RPMI8226 (cell line): ENCODE measurements around the gene PKP4.

Experiments used
- DNase-seq: peaks from one replicate; pipeline ENCODE4 v3.0.0-alpha.2; 2015

The PKP4 gene

GRCh38 chr2:158500333-158500732, 43.6 kb downstream of the PKP4 start:
- DNase-seq = no peak

- DNase-seq = peak; percentile 18
These were observed 44.5 kb downstream of the PKP4 start for GRCh38 chr2:158501301-158501700.

GRCh38 chr2:158502974-158503373, 46.2 kb downstream of the PKP4 start:
- no peak for DNase-seq

DNA sequence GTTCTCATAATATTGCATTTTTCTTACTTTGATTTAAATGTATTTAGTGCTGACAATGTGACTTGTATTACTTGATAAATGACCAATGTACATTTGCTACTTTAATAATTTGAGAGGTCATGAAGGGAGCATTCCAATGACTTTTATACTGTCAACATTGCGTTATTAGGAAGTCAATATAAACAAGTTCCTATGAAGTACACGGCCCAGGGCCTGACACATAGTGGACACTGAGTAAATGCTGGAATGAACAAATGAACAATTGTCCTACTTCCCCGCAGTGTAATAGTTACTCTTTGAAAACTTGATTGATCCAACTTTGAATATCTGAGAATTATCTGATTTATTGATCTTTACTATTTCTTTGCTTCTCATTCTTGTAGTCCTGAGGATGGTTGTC, 47.3 kb downstream of the PKP4 start:
- DNase-seq = no peak

GRCh38 chr2:158505448-158505934, 48.7 kb downstream of the PKP4 start:
- no peak for DNase-seq

DNA sequence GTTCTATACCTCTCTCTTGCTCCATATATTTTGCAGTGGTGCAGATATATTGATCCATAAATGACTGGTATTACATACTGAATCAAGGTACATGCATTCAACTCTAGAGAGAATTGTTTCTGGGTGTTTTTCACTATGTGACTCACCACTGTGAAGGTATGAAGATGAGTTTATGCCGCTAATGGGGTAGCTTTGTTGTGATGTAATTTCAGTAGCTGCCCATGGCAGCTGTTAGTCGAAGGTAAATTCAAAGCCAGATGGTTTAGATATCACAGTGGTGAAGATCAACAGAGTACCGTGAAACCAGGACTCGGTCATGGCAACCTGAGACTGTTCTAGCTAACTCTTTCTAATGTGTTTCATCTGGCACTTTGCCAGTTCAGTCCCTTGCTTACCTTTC, 50.4 kb downstream of the PKP4 start:
- no peak for DNase-seq

GRCh38 chr2:158507679-158508078, 50.9 kb downstream of the PKP4 start:
- DNase-seq = no peak

GRCh38 chr2:158509928-158510797, 53.4 kb downstream of the PKP4 start:
- DNase-seq = no peak

GRCh38 chr2:158510887-158511286, 54.1 kb downstream of the PKP4 start:
- no peak for DNase-seq

- DNase-seq = no peak
These were observed 55.0 kb downstream of the PKP4 start for GRCh38 chr2:158511706-158512105.

DNA sequence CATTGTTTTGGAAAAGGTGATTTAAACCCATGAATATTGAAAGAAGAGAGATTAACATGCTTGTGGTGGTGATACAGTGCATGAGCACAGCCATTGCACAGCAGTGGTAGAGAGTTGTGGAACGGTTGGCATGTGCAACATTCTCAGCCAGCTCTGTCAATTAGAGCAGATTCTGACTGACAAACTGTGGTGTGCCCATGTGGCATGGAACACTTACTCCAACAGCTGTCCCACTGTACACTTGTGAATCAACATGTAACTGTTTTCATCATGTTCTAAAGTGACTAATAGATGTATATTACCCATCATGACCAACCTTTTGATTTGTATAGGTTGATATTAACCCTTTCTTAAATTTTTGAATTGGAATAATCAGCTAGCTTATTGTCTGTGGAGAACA, 55.6 kb downstream of the PKP4 start:
- DNase-seq = no peak

DNA sequence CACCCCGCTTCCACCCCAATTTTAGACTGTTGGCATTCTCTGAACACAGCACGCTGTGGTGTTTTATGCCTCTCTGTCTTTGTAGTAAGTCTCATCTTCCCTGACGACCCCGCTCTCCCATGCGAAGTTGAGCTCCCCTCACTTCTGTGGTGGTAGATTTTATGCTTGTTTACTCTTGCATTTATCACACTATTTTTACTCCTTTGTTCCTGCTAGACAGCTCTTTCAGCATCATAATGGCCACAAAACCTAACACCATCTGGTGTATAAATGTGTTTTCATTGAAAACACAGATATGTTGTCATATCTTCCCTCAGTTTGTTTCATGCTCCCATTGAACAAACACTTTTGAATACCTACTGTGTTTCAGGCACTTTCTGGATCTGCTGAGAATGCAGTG, 57.1 kb downstream of the PKP4 start:
- DNase-seq = no peak

DNA sequence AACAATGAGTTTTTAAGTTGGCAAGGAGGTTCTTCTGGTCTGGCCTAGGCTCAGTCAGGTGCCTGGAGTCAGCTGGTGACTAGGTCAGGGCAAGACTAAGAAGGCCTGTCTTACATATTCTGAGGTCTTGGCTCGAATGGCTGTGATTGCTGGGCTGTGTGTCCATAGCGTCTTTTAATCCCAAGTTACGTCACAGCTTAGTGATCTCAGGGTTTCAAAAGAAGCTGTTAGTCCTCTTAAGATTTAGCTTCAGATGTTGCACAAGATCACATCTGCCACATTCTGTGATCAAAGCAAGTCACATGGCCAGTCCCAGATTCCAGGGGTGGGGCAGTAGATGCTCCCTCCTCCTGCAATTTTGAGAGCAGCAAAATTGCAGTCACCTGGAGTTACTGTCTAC, 61.3 kb downstream of the PKP4 start:
- no peak for DNase-seq

DNA sequence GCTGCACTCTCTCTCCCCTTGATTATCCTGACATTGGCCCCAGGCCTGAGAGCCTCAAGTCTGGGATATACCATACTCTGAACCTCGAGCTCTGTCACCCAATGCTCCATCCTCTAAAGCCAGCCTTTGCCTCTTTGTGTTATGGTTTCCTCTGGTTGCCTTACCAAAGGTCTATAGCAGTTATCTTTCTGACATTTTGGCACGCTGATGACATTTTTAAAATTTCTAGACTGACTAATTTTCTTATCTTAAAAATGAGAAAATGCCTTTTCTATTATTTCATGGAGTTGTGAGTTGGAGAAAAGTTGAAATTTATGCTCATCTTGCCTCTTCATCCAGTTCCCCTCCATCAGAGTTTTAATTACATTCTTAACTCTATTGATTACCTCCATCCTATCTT, 62.7 kb downstream of the PKP4 start:
- no peak for DNase-seq

DNA sequence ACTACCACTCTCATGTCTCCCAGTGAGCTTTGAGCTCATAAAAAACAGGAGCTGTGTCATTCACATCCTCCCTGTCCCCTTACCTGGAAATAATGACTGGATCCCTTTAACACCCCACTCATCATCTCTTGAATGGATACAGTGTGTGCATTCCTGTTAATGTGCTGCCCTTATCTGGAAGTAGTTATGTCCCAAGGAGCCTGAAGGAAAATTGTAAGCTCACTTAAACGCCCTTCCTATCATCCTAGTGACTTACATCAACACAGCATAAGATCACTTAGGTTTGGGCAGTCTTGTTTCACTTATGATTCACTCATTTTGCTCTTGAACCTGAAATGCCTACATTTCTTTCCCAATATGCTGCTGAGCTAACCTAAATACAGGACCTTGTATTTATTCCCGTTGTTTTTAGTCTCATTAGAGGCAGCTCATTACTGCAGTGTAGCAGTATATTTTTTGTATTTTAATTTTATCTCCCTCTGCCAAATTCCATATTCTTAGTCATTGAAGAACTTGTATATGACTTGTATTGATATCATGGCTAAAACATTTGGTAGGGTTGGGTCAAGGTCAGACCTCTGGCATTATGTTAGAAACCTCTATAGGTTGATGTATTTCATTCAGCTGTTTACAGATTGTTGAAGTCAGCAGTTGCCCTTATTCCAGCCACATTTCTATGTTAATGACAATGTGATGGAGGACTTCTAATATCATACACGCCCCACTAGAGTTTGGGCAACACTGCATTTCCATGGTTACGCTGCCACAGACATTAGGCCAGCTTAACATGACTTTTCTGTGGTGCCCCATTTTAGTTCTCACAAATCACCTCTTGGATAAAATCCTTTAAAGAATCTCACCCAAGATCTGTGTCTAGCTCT, 72.9 kb downstream of the PKP4 start:
- no peak for DNase-seq

DNA sequence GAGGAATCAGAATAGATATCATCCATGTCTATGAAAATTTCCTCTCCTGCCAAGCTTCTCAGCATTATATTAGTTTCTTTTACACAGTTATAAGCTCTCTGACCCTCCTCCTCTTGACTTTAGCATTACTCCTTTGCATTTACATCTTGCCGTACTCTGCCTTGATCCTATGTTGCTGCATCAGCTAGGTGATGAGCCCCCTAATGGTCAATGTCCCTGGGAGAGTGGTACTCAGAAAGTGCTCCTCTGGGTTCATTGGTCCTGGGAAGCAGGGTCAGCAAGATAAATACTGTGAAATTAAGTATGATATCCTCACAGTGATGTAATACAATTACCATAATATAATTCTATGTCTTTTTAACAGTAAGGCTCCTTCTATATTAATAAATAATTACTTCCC, 74.1 kb downstream of the PKP4 start:
- DNase-seq = no peak

DNA sequence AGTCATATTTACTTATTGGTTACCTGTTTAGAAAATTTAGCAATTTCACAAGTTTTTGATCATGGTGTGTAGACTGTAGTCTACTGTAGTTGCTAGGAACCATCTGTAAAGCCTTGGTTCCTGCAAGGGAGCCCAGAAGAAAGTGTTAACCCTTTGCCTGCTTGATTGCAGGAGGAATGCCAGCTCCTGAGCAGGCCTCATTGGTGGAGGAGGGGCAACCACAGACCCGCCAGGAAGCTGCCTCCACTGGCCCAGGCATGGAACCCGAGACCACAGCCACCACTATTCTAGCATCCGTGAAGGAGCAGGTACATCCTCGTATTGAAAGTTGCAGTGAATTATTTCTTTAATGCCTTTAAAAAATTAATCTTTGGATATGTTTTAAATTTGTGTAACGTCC, 76.3 kb downstream of the PKP4 start:
- DNase-seq = no peak

- DNase-seq = peak; percentile 82
These were observed 82.6 kb downstream of the PKP4 start for GRCh38 chr2:158539176-158540005.

GRCh38 chr2:158542577-158542976, 85.8 kb downstream of the PKP4 start:
- DNase-seq = no peak

DNA sequence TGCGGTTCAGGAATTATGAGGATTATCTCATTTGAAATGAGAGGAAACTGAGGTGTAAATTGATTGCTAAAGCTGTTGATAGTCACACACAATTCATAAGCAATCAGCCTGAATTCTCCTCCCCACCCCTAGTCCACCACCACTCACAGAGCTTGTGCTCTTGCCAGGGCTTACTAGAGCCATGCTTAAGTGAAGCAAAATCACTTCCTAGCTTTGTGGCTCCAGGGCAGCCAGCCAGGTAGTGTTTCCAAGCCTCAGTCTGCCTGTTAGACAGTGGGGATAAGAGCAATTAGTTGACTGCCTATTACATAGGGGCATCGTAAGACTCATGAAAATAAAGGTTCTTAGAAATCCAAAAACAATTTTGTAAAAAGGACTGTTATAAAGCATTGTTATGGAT, 87.2 kb downstream of the PKP4 start:
- DNase-seq = no peak

- no peak for DNase-seq
These were observed 88.2 kb downstream of the PKP4 start for GRCh38 chr2:158544998-158545397.

DNA sequence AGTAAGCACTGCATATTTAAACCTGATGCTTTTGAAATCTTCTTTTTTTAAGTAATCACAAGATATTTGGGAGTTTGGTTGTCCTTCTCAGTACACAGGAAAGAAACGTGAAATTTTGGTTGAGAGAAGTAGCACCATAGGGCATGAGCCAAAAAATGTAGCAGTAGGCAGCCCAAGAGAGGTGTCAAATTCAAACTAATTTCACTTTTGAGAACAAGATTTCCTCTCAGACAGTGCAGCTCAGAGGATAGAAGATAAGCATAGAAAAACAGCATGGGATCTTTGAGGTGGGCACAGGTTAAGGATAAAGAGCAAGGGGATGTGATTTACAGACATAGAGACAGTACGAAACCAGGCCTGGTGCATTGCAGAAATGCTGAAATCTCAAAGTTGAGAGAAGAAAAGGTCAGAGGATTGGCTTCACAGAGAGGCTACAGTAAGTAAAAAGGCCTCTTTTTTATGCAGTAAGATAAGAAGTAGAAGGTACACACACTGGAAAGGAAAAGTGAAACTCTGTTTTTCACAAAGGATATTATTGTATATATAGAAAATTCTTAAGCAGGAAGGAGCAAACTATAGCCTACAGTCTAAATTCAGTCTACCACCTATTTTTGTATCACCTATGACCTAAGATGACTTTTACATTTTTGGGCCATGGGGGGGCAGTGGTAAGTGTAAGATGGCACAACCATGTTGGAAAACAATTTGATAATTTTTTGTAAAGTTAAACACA, 89.8 kb downstream of the PKP4 start:
- no peak for DNase-seq
